MM.1S (cell line): ENCODE results near the gene LAX1.

ENCODE experiments used
- EZH2 ChIP-seq: fragments of 300-600 bp; sonication (generic); optimal IDR thresholded peaks from 2 replicates; pipeline ENCODE3; 2017; ENCODE audit warnings: low read depth, mild to moderate bottlenecking, antibody characterized with exemption, low read length, mixed read lengths
- EZH2phosphoT487 ChIP-seq: fragments of 300-600 bp; sonication (generic); IDR thresholded peaks from 2 replicates; pipeline ENCODE4 v1.6.1; 2018; ENCODE audit warnings: antibody characterized with exemption, low read length
- TF ChIP-seq, protein P1 (sequence below): fragments of 300-600 bp; sonication (generic); IDR thresholded peaks from 2 replicates; pipeline ENCODE4 v1.5.1; 2016; ENCODE audit warnings: antibody characterized with exemption, low read length, mixed read lengths

DNA sequence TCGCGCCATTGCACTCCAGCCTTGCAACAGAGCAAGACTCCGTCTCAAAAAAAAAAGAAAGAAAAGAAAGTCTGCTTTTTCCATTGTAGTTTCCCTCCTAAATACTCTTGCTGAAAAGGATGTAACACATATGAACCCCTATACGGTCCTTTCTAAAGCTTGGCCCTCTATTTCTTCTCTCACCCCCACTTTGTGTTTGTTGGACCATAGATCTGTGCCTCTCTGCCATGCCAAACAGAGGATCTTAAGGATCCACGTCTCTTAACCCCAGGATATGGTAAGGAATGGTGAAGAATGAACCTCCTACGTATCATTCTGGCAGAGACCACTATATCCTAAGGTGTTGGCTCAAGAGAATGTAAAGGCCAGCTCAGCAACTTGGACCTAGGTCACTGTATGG, 18.7 kb upstream of the LAX1 start:
- TF ChIP-seq, protein P1, sequence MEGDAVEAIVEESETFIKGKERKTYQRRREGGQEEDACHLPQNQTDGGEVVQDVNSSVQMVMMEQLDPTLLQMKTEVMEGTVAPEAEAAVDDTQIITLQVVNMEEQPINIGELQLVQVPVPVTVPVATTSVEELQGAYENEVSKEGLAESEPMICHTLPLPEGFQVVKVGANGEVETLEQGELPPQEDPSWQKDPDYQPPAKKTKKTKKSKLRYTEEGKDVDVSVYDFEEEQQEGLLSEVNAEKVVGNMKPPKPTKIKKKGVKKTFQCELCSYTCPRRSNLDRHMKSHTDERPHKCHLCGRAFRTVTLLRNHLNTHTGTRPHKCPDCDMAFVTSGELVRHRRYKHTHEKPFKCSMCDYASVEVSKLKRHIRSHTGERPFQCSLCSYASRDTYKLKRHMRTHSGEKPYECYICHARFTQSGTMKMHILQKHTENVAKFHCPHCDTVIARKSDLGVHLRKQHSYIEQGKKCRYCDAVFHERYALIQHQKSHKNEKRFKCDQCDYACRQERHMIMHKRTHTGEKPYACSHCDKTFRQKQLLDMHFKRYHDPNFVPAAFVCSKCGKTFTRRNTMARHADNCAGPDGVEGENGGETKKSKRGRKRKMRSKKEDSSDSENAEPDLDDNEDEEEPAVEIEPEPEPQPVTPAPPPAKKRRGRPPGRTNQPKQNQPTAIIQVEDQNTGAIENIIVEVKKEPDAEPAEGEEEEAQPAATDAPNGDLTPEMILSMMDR, result no peak
- TF ChIP-seq EZH2 (no peak), EZH2phosphoT487 (no peak)
